Measurements from ENCODE around the gene NXF3. TPM values are rescaled to one million over a fixed set of nuclear protein-coding genes. Genes with fewer than 3 reads are reported as not detected.

NXF3 gene
- total RNA-seq, 1 donor, result 0.36 TPM

Other genes with a start within 250 kb of the NXF3 start
- 0.72 and 0.88 TPM in 2 replicates for gene RAB40AL, start 155.9 kb downstream of the NXF3 start, total RNA-seq
- 4.4 and 4.7 TPM in 2 replicates for gene BEX1, start 29.0 kb downstream of the NXF3 start, total RNA-seq
- 6.5 and 13.0 TPM in 2 replicates for gene BEX4, start 122.0 kb upstream of the NXF3 start, total RNA-seq
- gene TCEAL8, start 162.0 kb upstream of the NXF3 start, total RNA-seq, result 130 and 136 TPM in 2 replicates
- gene TCEAL5, start 183.6 kb upstream of the NXF3 start, total RNA-seq, result not detected in 2 replicates
- gene BEX2, start 217.8 kb upstream of the NXF3 start, total RNA-seq, result 2.4 and 4.3 TPM in 2 replicates
- 6.5 and 10.0 TPM in 2 replicates for gene TCEAL7, start 237.1 kb upstream of the NXF3 start, total RNA-seq